Erythroblast (primary cell): ENCODE results near the gene TMEM271.

ENCODE experiments used
- DNase-seq, 2 experiments: peaks; one replicate each; lab custom pipeline; 2025; lab: John Stamatoyannopoulos, UW
- GATA1 ChIP-seq: IDR thresholded peaks from 2 replicates; pipeline ENCODE4 v1.6.1; 2011; ENCODE audit warnings: low read depth, mild to moderate bottlenecking, control low read depth, low read length, moderate library complexity
- POLR2A ChIP-seq: IDR thresholded peaks from 2 replicates; pipeline ENCODE4 v1.6.1; 2011; ENCODE audit warnings: mild to moderate bottlenecking, low read length

The TMEM271 gene

GRCh38 chr4:531721-532565 lies 44.2 kb downstream of the TMEM271 start:
- no peak for DNase-seq
- TF ChIP-seq POLR2A (no peak), GATA1 (no peak)

GRCh38 chr4:531076-531475 lies 45.0 kb downstream of the TMEM271 start:
- TF ChIP-seq GATA1 (no peak), POLR2A (no peak)
- DNase-seq: no peak

- no peak for TF ChIP-seq GATA1
- no peak for TF ChIP-seq POLR2A
- DNase-seq: no peak
Observed at GRCh38 chr4:530017-530781, 45.9 kb downstream of the TMEM271 start.

- TF ChIP-seq GATA1 (no peak), POLR2A (no peak)
- no peak for DNase-seq
Observed at GRCh38 chr4:529563-529962, 46.5 kb downstream of the TMEM271 start.

GRCh38 chr4:528835-529234 lies 47.3 kb downstream of the TMEM271 start:
- TF ChIP-seq GATA1: no peak
- TF ChIP-seq POLR2A: no peak
- DNase-seq: no peak

- DNase-seq: no peak
- TF ChIP-seq POLR2A (no peak), GATA1 (no peak)
Observed at GRCh38 chr4:528296-528695, 47.8 kb downstream of the TMEM271 start.

- TF ChIP-seq POLR2A: no peak
- TF ChIP-seq GATA1: no peak
- DNase-seq: no peak
Observed at GRCh38 chr4:526971-527460, 49.1 kb downstream of the TMEM271 start.

GRCh38 chr4:526189-526909 lies 49.7 kb downstream of the TMEM271 start:
- TF ChIP-seq POLR2A (no peak), GATA1 (no peak)
- no peak for DNase-seq

GRCh38 chr4:525660-526059 lies 50.4 kb downstream of the TMEM271 start:
- TF ChIP-seq POLR2A (no peak), GATA1 (no peak)
- DNase-seq: no peak

GRCh38 chr4:524196-524595 lies 51.9 kb downstream of the TMEM271 start:
- no peak for TF ChIP-seq POLR2A
- no peak for TF ChIP-seq GATA1
- DNase-seq: no peak
